NCI-H128 (cell line): Measurements from ENCODE around the gene ADCY3.

Source experiments
- DNase-seq: peaks from one replicate; lab custom pipeline; 2025; ENCODE audit not compliant: unreplicated experiment; lab: John Stamatoyannopoulos, UW

ADCY3 gene

GRCh38 chr2:24877067-24877466 is 43.0 kb downstream of the ADCY3 start:
- DNase-seq: no peak

GRCh38 chr2:24875901-24876300 is 44.1 kb downstream of the ADCY3 start:
- DNase-seq: no peak

GRCh38 chr2:24875272-24875671 is 44.8 kb downstream of the ADCY3 start:
- no peak for DNase-seq

DNA sequence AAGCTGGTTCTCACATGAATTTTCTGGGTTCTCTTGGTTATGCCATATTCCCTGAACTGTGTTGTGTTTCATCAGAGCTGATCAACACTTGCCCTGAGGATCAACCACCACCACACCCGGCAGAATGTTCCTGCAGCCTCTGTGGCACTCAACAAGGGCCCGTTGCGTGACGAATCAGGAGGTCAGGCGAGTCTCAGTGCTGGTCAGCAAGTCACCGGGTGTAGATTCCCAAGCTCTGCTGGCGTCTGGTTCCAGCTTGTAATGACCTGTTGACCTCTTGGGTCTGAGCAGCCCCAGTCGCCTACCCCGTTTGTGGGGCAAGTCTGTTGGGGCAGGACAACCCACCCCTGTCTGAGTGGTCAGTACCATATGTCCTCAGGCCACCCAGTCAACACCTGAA is 46.0 kb downstream of the ADCY3 start:
- DNase-seq: no peak

- DNase-seq: no peak
Observed at GRCh38 chr2:24873619-24874018, 46.4 kb downstream of the ADCY3 start.

GRCh38 chr2:24872344-24873115 is 47.5 kb downstream of the ADCY3 start:
- DNase-seq: no peak

GRCh38 chr2:24871852-24872333 is 48.1 kb downstream of the ADCY3 start:
- no peak for DNase-seq

GRCh38 chr2:24870891-24871705 is 48.9 kb downstream of the ADCY3 start:
- DNase-seq: no peak

- no peak for DNase-seq
Observed at GRCh38 chr2:24870440-24870839, 49.6 kb downstream of the ADCY3 start.

DNA sequence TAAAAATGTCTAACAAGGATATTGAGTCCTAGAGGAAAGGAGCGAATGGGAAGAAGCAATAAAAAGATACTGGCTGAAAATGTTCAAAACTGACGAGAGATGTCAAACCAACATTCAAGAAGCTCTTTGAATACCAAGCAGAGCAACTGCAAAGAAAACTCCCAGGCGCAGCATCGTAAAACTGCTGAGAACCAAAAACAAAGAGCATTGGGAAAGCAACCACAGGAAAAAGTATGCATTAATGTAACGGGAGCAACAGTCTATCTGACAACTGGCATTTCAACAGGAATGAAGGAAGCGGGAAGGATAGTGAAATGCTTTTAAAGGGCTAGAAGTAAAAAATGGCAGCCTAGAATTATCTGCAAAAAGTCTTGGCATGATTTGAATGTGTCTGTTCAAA is 53.1 kb downstream of the ADCY3 start:
- no peak for DNase-seq

GRCh38 chr2:24863641-24864040 is 56.4 kb downstream of the ADCY3 start:
- DNase-seq: no peak

GRCh38 chr2:24861500-24861899 is 58.5 kb downstream of the ADCY3 start:
- no peak for DNase-seq

GRCh38 chr2:24860631-24861030 is 59.4 kb downstream of the ADCY3 start:
- DNase-seq: no peak

- no peak for DNase-seq
Observed at GRCh38 chr2:24859968-24860600, 60.0 kb downstream of the ADCY3 start.

DNA sequence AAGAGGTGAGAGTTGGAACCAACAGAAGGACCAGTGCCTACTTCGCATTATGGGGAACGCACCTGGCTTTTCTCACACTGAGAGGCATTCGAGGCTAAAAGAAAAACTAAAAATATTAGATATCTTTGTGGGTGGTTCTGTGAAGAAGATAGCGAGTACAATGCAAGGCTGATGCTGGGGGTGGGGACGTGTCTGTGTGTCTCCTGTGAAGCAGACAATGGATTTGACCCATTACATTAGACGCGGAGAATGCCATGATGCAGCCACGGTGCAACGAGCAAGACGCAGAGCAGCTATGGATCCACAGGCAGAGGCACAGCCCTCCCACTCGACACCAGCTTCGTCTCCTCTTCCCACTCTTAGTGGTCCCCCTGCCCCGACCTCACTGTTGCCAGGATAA is 61.0 kb downstream of the ADCY3 start:
- DNase-seq: no peak

- no peak for DNase-seq
Observed at GRCh38 chr2:24857746-24858145, 62.3 kb downstream of the ADCY3 start.

DNA sequence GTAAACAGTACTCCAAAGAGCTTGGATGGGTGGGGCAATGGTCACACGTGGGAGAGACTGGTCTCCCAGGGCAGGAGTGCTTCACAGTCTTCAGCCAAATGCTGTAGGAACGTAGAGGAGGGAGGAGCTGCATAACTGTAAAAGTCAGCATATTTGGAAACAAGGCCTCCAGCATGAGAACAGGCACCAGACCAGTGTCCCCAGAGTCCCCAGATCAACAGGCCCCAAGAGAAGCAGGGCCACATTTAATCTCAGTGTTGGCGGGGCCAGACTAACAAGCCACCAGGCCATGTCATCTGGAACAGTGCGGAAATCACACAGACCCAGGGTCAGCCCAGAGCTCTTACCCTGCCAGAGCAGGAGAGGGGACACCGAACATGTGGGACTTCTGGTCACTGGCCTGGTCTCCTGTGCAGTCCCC is 63.2 kb downstream of the ADCY3 start:
- no peak for DNase-seq

DNA sequence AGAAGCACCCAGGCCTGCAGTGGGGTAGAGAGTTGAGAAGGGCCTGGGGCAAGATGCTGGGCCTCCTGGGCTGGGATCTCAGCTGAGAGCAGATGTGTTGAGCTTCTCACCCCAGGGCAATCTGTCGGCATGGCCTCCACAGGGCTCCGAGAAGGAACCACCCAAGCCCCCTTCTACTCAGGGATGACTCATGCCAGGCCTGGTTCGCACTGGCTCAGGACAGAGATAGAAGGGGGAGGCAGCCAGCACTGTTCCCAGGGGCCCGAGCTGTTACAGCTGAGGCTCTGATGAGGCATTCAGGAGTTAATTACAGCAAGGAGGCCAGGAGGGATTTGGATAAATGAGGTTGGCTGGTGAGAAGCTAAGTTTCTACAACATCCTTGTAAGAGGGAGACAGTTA is 64.3 kb downstream of the ADCY3 start:
- DNase-seq: no peak

DNA sequence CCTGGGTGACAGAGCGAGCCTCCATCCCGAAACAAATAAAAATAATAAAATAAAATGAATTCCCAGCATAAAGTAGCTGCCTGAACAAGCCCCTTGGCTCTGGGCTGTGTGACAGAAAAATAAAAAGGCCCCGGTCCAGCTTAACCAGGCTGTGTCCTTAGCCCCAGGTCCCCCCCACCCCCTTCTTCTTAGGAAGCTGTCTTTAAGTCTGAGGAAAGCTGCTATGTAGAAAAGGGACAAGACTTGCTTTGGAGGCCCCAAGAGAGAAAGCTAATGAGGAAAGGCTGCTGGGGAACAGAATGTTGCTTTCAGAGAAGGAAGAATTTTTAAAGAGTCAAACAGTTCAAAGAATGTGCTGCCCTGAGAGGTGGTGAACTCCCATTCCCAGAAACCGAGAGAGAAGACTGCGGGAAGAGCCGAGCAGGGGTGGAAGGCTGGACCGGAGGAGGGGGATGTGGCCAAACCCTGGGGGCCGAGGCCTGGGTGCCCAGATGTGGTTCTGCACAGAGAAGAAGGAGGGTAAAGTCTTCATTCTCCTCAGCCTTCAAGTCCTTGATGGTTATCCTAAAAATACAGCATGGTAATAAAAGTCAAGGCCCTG is 64.9 kb downstream of the ADCY3 start:
- no peak for DNase-seq

DNA sequence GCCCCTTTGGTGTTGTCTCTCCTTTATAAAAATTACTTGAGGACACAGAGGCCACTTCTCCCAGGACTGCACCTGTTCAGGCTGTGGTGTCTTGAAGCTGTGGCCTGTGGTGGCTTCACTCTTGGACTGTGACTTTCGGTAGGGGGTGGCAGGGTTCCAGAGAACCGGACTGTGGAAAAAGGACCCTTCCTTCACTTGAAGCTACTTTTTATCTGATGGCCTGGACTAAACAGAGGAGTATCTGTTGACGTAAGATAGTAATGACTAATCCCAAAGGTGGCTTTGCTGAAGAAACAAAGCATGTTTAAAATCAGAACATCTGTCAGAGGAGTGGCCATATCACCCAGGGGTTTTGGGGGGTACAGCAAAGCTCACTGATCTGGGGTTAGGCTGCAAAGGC is 66.0 kb downstream of the ADCY3 start:
- no peak for DNase-seq

GRCh38 chr2:24853046-24853445 is 67.0 kb downstream of the ADCY3 start:
- DNase-seq: no peak
